GM23338 (cell line): ENCODE measurements around the gene SMARCE1. TPM values are rescaled to one million over a fixed set of nuclear protein-coding genes. Genes with fewer than 3 reads are reported as not detected.

Experiments used
- ATAC-seq: fragments of 200-7000 bp; cut with Tn5 transposase; 3 replicates; pipeline ENCODE4 v1.9.1; 2020
- DNase-seq: peaks from one replicate; pipeline ENCODE4 v3.0.0-alpha.2; 2015; ENCODE audit warnings: low spot score
- H2AFZ ChIP-seq: fragments of 200-600 bp; sonication (generic); 2 replicates; pipeline ENCODE4 v1.8.0; 2016; ENCODE audit warnings: antibody characterized with exemption, mild to moderate bottlenecking, moderate library complexity
- H3F3A ChIP-seq: fragments of 200-600 bp; sonication (generic); replicated peaks from 2 replicates; pipeline ENCODE4 v1.8.0; 2017; ENCODE audit warnings: antibody characterized with exemption, mixed run types, low read depth
- H3K27ac ChIP-seq: fragments of 200-600 bp; sonication (generic); 2 replicates; pipeline ENCODE4 v1.6.1; 2016; ENCODE audit warnings: low read depth
- H3K27me3 ChIP-seq: fragments of 200-600 bp; sonication (generic); 2 replicates; pipeline ENCODE4 v1.8.0; 2016; ENCODE audit warnings: mild to moderate bottlenecking, mixed run types, moderate library complexity; ENCODE audit not compliant: insufficient read depth
- H3K36me3 ChIP-seq: fragments of 200-600 bp; sonication (generic); 2 replicates; pipeline ENCODE4 v1.8.0; 2016; ENCODE audit warnings: mild to moderate bottlenecking; ENCODE audit not compliant: insufficient read depth
- H3K4me1 ChIP-seq: fragments of 200-600 bp; sonication (generic); 2 replicates; pipeline ENCODE4 v1.8.0; 2016; ENCODE audit warnings: mild to moderate bottlenecking, moderate library complexity; ENCODE audit not compliant: insufficient read depth
- H3K4me2 ChIP-seq: fragments of 200-600 bp; sonication (generic); 2 replicates; pipeline ENCODE4 v1.7.1; 2017; ENCODE audit warnings: mixed run types
- H3K4me3 ChIP-seq: fragments of 200-600 bp; sonication (generic); 2 replicates; pipeline ENCODE4 v1.6.1; 2016; ENCODE audit warnings: mixed run types
- H3K79me2 ChIP-seq: fragments of 200-600 bp; sonication (generic); replicated peaks from 2 replicates; pipeline ENCODE4 v1.8.0; 2017; ENCODE audit warnings: mild to moderate bottlenecking; ENCODE audit not compliant: insufficient read depth
- H3K9me2 ChIP-seq: fragments of 200-600 bp; sonication (generic); 2 replicates; pipeline ENCODE4 v1.8.0; 2017; ENCODE audit not compliant: insufficient read depth
- H4K20me1 ChIP-seq: fragments of 200-600 bp; sonication (generic); replicated peaks from 2 replicates; pipeline ENCODE4 v1.8.0; 2017; ENCODE audit warnings: mild to moderate bottlenecking; ENCODE audit not compliant: insufficient read depth
- H3K27ac Mint-ChIP-seq: 2 replicates; pipeline ENCODE4 v1.8.0; 2020; ENCODE audit warnings: inconsistent platforms, mild to moderate bottlenecking, moderate library complexity, mixed read lengths
- H3K27me3 Mint-ChIP-seq: 3 replicates; pipeline ENCODE4 v1.8.0; 2022; ENCODE audit warnings: low read depth, mild to moderate bottlenecking, moderate library complexity, mixed read lengths, inconsistent platforms; ENCODE audit not compliant: insufficient read depth, poor library complexity
- H3K36me3 Mint-ChIP-seq: 3 replicates; pipeline ENCODE4 v1.8.0; 2021; ENCODE audit warnings: low read depth, mild to moderate bottlenecking, inconsistent platforms, moderate library complexity, mixed read lengths
- H3K4me1 Mint-ChIP-seq: 3 replicates; pipeline ENCODE4 v1.8.0; 2020; ENCODE audit warnings: mild to moderate bottlenecking, inconsistent platforms, mixed read lengths
- H3K4me3 Mint-ChIP-seq: 3 replicates; pipeline ENCODE4 v1.8.0; 2021; ENCODE audit warnings: moderate library complexity, mild to moderate bottlenecking, inconsistent platforms, mixed read lengths
- H3K9me3 Mint-ChIP-seq: 3 replicates; pipeline ENCODE4 v1.8.0; 2020; ENCODE audit warnings: moderate library complexity, mild to moderate bottlenecking, inconsistent platforms, mixed read lengths
- EZH2 ChIP-seq: fragments of 200-600 bp; sonication (generic); IDR thresholded peaks from one replicate; pipeline ENCODE4 v1.8.0; 2017; ENCODE audit warnings: antibody characterized with exemption, mild to moderate bottlenecking, low read depth; ENCODE audit not compliant: unreplicated experiment
- NANOG ChIP-seq: IDR thresholded peaks from 2 replicates; pipeline ENCODE4 v1.6.1; 2016; ENCODE audit warnings: antibody characterized with exemption, borderline replicate concordance
- POLR2AphosphoS5 ChIP-seq: IDR thresholded peaks from 2 replicates; pipeline ENCODE4 v1.6.1; 2016; ENCODE audit warnings: antibody characterized with exemption, low read depth
- ZNF331 ChIP-seq: fragments of 250-450 bp; sonication (Bioruptor Pico); IDR thresholded peaks from 2 replicates; pipeline ENCODE4 v1.5.0; 2020; ENCODE audit warnings: low read depth, mild to moderate bottlenecking, moderate library complexity
- polyA plus RNA-seq: library from polyadenylated mRNA; unstranded; fragments of >200 nt; fragmentation: Nextera tagmentation; extraction: Ambion mirVana; gene quantifications from 2 replicates; pipeline ENCODE4 v1.2.1, GENCODE V29; 2016
- total RNA-seq: library from RNA; depleted of rRNA; stranded (reverse); fragments of >200 nt; shearing (Covaris generic); gene quantifications from 2 replicates; pipeline ENCODE4 v1.2.3, GENCODE V29; 2014
- TF ChIP-seq, protein P1 (sequence below): IDR thresholded peaks from one replicate; pipeline ENCODE4 v1.6.1; 2018; ENCODE audit warnings: antibody characterized with exemption; ENCODE audit not compliant: unreplicated experiment
- TF ChIP-seq, protein P2 (sequence below): fragments of 250-450 bp; sonication (Bioruptor Pico); IDR thresholded peaks from 2 replicates; pipeline ENCODE4 v1.5.0; 2020; ENCODE audit warnings: mild to moderate bottlenecking, moderate library complexity

The SMARCE1 gene
- total and polyA plus RNA-seq, 2 experiments from 2014 or later: 101 to 258 TPM

DNA sequence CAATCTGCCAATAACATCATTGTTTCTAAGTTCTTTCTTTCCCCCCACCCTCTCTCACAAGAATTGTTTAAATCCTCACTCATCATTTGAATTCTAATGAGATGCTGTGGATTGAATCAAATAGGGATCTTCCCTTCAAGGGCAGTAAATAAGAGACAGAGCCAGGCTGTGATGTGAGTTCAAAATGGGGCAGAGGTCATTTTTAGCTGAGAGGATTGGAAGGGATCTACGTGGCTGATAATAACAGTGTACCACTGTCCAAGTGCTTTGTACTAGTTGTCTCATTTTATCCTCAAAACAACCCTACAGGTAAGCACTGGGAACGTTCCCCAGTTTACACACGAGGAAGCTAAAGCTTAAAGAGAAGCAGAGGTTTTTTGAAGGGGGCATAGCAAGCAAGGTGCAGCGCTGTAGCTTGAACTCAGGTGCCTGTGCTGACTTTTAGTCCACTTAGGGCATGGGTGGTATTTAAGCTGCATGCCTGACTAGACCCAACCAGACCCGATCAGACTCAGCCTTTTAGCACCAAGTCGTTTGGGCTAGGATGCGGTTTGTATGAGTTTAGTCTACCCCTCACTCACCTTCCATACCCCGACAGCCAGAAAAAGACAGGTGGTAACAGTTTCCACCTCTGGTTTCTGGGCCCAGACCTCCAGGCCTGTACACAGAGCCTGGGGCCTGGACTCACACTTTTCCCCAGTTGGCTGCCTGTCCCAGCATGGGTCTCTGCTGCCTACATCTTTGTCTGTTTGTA is 43.1 kb downstream of the SMARCE1 start:
- ATAC-seq (no peak), DNase-seq (no peak)
- Histone ChIP-seq H3K27ac (no peak overlapping the region), H3K4me1 (peaks cover 7% of the 10 kb centered on the region), H4K20me1 (no peaks in the 10 kb centered on the region), H3K4me2 (no peak overlapping the region), H3K79me2 (no peaks in the 10 kb centered on the region), H3K9me2 (no peaks in the 10 kb centered on the region), H3K27me3 (no peaks in the 10 kb centered on the region), H3K36me3 (no peaks in the 10 kb centered on the region), H3K4me3 (no peak overlapping the region), H2AFZ (no peak overlapping the region), H3F3A (no peaks in the 10 kb centered on the region)
- no peak for TF ChIP-seq ZNF331 (CRISPR knock-in tag)
- TF ChIP-seq EZH2: no peak
- TF ChIP-seq, protein P1, sequence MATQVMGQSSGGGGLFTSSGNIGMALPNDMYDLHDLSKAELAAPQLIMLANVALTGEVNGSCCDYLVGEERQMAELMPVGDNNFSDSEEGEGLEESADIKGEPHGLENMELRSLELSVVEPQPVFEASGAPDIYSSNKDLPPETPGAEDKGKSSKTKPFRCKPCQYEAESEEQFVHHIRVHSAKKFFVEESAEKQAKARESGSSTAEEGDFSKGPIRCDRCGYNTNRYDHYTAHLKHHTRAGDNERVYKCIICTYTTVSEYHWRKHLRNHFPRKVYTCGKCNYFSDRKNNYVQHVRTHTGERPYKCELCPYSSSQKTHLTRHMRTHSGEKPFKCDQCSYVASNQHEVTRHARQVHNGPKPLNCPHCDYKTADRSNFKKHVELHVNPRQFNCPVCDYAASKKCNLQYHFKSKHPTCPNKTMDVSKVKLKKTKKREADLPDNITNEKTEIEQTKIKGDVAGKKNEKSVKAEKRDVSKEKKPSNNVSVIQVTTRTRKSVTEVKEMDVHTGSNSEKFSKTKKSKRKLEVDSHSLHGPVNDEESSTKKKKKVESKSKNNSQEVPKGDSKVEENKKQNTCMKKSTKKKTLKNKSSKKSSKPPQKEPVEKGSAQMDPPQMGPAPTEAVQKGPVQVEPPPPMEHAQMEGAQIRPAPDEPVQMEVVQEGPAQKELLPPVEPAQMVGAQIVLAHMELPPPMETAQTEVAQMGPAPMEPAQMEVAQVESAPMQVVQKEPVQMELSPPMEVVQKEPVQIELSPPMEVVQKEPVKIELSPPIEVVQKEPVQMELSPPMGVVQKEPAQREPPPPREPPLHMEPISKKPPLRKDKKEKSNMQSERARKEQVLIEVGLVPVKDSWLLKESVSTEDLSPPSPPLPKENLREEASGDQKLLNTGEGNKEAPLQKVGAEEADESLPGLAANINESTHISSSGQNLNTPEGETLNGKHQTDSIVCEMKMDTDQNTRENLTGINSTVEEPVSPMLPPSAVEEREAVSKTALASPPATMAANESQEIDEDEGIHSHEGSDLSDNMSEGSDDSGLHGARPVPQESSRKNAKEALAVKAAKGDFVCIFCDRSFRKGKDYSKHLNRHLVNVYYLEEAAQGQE: no peak
- TF ChIP-seq, protein P2, sequence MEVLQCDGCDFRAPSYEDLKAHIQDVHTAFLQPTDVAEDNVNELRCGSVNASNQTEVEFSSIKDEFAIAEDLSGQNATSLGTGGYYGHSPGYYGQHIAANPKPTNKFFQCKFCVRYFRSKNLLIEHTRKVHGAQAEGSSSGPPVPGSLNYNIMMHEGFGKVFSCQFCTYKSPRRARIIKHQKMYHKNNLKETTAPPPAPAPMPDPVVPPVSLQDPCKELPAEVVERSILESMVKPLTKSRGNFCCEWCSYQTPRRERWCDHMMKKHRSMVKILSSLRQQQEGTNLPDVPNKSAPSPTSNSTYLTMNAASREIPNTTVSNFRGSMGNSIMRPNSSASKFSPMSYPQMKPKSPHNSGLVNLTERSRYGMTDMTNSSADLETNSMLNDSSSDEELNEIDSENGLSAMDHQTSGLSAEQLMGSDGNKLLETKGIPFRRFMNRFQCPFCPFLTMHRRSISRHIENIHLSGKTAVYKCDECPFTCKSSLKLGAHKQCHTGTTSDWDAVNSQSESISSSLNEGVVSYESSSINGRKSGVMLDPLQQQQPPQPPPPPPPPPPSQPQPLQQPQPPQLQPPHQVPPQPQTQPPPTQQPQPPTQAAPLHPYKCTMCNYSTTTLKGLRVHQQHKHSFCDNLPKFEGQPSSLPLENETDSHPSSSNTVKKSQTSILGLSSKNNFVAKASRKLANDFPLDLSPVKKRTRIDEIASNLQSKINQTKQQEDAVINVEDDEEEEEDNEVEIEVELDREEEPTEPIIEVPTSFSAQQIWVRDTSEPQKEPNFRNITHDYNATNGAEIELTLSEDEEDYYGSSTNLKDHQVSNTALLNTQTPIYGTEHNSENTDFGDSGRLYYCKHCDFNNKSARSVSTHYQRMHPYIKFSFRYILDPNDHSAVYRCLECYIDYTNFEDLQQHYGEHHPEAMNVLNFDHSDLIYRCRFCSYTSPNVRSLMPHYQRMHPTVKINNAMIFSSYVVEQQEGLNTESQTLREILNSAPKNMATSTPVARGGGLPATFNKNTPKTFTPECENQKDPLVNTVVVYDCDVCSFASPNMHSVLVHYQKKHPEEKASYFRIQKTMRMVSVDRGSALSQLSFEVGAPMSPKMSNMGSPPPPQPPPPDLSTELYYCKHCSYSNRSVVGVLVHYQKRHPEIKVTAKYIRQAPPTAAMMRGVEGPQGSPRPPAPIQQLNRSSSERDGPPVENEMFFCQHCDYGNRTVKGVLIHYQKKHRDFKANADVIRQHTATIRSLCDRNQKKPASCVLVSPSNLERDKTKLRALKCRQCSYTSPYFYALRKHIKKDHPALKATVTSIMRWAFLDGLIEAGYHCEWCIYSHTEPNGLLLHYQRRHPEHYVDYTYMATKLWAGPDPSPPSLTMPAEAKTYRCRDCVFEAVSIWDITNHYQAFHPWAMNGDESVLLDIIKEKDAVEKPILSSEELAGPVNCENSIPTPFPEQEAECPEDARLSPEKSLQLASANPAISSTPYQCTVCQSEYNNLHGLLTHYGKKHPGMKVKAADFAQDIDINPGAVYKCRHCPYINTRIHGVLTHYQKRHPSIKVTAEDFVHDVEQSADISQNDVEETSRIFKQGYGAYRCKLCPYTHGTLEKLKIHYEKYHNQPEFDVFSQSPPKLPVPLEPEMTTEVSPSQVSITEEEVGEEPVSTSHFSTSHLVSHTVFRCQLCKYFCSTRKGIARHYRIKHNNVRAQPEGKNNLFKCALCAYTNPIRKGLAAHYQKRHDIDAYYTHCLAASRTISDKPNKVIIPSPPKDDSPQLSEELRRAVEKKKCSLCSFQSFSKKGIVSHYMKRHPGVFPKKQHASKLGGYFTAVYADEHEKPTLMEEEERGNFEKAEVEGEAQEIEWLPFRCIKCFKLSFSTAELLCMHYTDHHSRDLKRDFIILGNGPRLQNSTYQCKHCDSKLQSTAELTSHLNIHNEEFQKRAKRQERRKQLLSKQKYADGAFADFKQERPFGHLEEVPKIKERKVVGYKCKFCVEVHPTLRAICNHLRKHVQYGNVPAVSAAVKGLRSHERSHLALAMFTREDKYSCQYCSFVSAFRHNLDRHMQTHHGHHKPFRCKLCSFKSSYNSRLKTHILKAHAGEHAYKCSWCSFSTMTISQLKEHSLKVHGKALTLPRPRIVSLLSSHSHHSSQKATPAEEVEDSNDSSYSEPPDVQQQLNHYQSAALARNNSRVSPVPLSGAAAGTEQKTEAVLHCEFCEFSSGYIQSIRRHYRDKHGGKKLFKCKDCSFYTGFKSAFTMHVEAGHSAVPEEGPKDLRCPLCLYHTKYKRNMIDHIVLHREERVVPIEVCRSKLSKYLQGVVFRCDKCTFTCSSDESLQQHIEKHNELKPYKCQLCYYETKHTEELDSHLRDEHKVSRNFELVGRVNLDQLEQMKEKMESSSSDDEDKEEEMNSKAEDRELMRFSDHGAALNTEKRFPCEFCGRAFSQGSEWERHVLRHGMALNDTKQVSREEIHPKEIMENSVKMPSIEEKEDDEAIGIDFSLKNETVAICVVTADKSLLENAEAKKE (CRISPR knock-in tag): no peak
- TF ChIP-seq POLR2AphosphoS5: no peak
- TF ChIP-seq NANOG: no peak
- H3K27ac Mint-ChIP-seq: no peak overlapping the region
- H3K4me1 Mint-ChIP-seq: peaks cover 17% of the 10 kb centered on the region
- no peaks in the 10 kb centered on the region for H3K36me3 Mint-ChIP-seq
- no peaks in the 10 kb centered on the region; the same call in 2 of the 3 replicates for H3K9me3 Mint-ChIP-seq
- no peak overlapping the region for H3K4me3 Mint-ChIP-seq
- H3K27me3 Mint-ChIP-seq: no peaks in the 10 kb centered on the region
